ENCODE results near the gene THADA.
A peak's percentile ranks its signal among the peaks of the same experiment; 100 is the strongest.

THADA gene

GRCh38 chr2:43346602-43347567 lies 249.0 kb downstream of the THADA start:
- DNase-seq, result no peak

GRCh38 chr2:43345872-43346271 lies 250.0 kb downstream of the THADA start:
- DNase-seq, result no peak

- DNase-seq, result peak; percentile 53
Observed at GRCh38 chr2:43345391-43345813, 250.4 kb downstream of the THADA start.

GRCh38 chr2:43344868-43345373 lies 250.9 kb downstream of the THADA start:
- DNase-seq, result no peak

- peak; percentile 95 for DNase-seq
Observed at GRCh38 chr2:43343573-43344304, 252.1 kb downstream of the THADA start.

- no peak for DNase-seq
Observed at GRCh38 chr2:43341959-43342757, 253.7 kb downstream of the THADA start.

- DNase-seq, result peak; percentile 91
Observed at GRCh38 chr2:43340945-43341356, 254.9 kb downstream of the THADA start.

DNA sequence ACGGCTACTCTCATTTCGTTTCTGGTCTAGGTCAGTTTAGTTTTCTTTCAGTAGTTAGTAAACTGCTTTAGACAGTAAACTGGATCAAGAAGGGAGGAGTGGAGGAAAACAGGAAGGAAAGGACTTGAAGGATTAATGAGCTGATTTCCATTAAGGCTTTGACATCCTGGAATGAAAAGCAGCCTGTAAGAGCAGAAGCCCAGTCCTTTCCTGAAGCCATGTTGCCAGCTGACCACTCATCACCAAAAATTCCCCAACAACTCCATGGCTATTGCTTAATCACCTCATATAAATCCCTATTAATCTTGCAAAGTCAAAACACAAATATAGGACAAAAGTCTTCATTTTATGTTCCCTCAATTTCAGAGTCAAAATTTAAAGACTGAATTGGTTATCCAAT lies 255.8 kb downstream of the THADA start:
- DNase-seq, result peak; percentile 81

- peak; percentile 90 for DNase-seq
Observed at GRCh38 chr2:43333656-43334144, 262.1 kb downstream of the THADA start.

GRCh38 chr2:43333101-43333655 lies 262.7 kb downstream of the THADA start:
- DNase-seq, result peak; percentile 30

- peak; percentile 66 for DNase-seq
Observed at GRCh38 chr2:43332653-43333052, 263.2 kb downstream of the THADA start.

GRCh38 chr2:43331422-43331821 lies 264.4 kb downstream of the THADA start:
- DNase-seq, result peak; percentile 66

GRCh38 chr2:43329637-43330036 lies 266.2 kb downstream of the THADA start:
- DNase-seq, result no peak

DNA sequence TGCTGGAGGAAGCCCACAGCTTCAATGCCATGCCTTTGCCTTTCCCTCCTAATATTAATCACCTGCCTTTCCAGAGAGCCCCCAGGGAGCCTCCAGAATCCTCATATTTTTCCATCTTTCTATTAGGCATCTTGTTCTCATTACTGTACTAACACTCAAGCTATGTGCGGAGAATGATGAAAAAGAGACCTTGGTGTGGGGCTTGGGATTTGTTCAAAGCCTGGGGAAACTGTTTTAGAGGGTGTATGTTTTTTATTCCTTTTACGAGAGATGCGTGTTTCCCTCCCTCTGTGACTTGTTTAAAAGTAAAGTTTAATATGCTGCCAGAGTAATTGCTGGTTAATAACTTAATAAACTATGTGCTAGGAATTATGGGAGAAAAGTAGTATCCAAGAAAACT lies 267.0 kb downstream of the THADA start:
- DNase-seq, result peak; percentile 78

DNA sequence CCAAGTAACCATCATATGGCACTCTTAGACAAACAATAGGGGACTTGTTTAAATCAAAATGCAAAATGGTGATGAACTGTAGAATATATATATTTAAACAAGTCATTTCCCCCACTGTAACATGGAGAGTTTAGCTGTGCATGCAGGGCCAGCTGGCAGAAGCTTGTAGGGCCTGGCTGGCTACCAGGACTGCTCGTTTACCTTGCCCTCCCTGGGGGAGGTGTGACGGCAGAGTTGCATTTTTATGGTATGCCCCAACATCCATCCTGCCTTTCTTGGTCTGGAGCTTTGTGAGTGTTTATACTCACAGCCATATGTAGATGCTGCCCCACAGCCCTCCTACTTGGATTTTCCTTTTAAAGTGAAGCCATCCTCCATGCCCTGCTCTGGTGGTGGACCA lies 267.7 kb downstream of the THADA start:
- DNase-seq, result peak; percentile 87

DNA sequence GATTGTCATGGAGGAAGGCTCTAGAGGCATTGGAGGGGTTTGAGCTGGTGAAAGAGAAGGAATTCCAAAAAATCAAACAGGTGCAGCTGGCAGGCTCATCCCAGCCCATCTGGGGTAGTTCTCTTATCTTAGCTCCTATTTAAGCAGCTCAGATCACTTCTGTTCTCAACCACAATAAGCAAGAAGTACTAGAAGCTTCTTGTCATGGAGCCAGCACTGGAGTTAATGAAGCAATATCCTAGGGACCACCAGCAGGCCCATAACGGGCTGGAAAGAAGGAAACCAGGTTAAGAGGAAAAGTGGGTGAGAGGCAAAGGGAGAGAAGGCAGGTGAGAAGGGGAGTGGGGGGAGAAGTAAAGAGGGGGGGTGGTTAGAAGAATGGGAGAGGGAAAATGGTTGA lies 268.7 kb downstream of the THADA start:
- no peak for DNase-seq

GRCh38 chr2:43326101-43326825 lies 269.6 kb downstream of the THADA start:
- DNase-seq, result no peak

DNA sequence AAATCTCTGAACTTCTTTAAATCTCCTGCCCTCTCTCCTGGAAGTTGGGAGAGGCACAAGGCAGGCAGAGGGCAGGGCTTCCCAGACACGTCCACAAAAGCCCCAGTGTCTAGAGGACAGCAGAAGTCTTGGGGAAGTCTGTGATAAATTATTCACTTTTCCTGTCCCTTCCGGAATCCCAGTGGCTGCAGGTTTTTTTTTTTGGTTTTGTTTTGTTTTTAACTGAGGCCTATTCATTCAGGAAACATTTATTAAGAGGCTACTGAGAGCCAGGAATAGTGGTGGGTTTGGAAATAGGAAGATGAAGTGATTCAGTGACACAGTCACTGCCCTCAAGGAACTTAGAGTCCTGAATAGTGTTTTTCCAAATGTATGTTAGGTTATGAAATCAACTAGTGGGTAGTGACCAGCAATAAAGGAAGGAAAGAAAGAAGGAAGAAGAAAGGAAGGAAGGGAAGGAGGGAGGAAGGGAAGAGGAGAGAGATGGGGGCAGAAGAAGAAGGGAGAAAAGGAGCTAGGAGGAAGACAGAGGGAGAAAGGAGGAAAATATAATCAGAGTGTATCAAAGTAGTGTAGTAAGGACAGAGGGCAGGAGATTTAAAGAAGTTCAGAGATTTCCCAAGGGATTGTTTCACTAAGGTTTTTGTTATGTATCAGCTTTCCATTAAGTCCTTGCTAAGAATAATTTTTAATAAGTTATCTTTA lies 270.6 kb downstream of the THADA start:
- DNase-seq, result peak; percentile 31

DNA sequence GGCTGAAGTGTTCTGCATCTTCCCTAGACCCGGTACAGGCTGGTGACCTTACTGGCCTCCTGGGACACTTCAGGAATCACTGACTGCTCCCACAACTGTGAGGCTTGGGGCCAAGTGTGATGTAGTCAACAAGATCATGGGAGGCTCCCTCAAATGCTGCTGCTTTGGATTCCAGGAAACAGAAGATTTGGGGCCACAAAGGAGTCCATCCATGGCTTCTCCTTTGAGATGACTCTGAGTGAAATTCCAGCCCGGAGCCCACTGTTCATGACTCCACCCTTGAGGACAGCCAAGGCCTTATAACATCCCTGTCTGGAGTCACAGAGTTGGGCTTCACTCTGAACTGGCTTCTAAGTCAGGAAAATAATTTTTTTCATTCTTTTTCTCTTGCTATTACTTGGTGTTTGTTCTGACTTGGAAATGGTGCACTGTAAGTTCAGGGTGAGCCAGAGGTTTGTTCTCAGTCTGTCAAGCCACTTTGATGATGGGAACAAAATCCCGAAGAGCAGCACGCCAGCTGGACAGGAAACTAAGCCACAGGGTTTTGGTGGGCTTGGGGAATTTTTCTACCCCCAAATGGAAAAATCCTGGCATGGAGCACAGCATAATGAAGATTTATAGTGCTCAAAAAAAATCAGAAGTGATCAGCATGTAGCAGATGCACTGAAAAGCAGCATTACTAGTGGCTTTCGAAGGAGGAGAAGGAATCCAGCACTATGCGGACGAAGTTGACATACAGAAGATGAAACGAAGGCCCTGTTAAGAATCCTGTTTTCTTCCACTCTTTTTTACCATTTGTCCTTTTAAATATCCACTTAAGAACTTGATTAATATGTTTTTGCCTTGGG lies 271.4 kb downstream of the THADA start:
- peak; percentile 73 for DNase-seq

DNA sequence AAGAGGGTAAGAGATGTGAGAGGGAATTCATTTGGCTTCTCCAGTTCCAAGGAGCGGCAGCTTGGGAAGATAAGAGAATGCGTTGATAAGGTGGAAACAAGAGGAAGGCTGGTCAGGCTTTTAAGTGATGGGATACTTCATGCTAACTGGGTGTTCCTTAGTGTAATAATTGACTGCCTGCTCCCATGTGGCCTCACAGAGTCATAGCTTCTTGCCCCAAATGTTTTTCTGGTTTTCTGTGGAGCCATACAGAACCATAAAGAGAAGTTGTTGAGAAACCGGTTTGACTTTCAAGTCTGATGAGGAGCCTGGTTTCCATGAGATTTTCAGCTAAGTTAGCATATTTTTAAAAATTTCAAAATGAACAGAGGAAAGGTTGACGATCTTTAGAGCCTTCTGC lies 272.0 kb downstream of the THADA start:
- no peak for DNase-seq

Measured in fibroblast of upper back skin (primary cell).